Measurements from ENCODE around the gene PDGFC. TPM values are rescaled to one million over a fixed set of nuclear protein-coding genes. Genes with fewer than 3 reads are reported as not detected.

The PDGFC gene
- total RNA-seq, 1 donor from 2014 or later = 33.4 TPM

Small RNA genes lying within 50 kb of the gene (small RNA-seq; reads per million reads assigned to genes)
- not detected for gene AC092608.2

Other genes starting within 250 kb of the PDGFC start
- gene GLRB, start 104.4 kb upstream of the PDGFC start, total RNA-seq = 44.0 TPM
- 339 TPM for gene GRIA2, start 248.9 kb upstream of the PDGFC start, total RNA-seq